ENCODE data around the gene RAD51C. TPM values are rescaled to one million over a fixed set of nuclear protein-coding genes. Genes with fewer than 3 reads are reported as not detected.
"Not testable (repeated sequence)": the region's sequence is repeated elsewhere in the genome, so short reads cannot be mapped to it uniquely, and the experiment has no call there.

RAD51C gene
- total and polyA plus RNA-seq, 9 of the 15 experiments (the other 6 are each of a cell fraction or from before 2014, with no cell fraction given), result 93.9 to 341 (median 135) TPM

GRCh38 chr17:58659714-58660084, 32.7 kb upstream of the RAD51C start:
- Histone ChIP-seq H3K4me2 (ENCODE audit: insufficient read depth, low read length) (peak overlapping the region; percentile 80), H3K27ac (ENCODE audit: extremely low read depth, low read depth, low read length) (peak overlapping the region; percentile 100), H3K4me3 (peak overlapping the region; percentile 40), H3K9ac (ENCODE audit: insufficient read depth in 1 of 2, low read depth in 2 of 2, low read length in 2 of 2) (peak overlapping the region in 1 of 2 experiments; percentile 98; a peak in 2 of 4 replicates), H2AFZ (ENCODE audit: low read depth, low read length) (peak overlapping the region; percentile 95)
- TSS peak; percentile 95 for BruUV-seq (replicated peaks)
- H3K9me3 ChIP-seq (replicated peaks; ENCODE audit: control insufficient read depth, insufficient read depth, low read depth, low read length); H4K20me1 ChIP-seq (replicated peaks; ENCODE audit: control insufficient read depth, insufficient read depth, low read length); FAIRE-seq; H3K9me1 ChIP-seq (ENCODE audit: control insufficient read depth, insufficient read depth, low read length); H3K79me2 ChIP-seq (ENCODE audit: control insufficient read depth, insufficient read depth, low read length); ATAC-seq; H3K36me3 ChIP-seq (ENCODE audit: control insufficient read depth, insufficient read depth, low read length); CTCF ChIA-PET (ENCODE audit: low intra/inter-chr PET ratio); H3K27me3 ChIP-seq (ENCODE audit: control insufficient read depth in 2 of 2, insufficient read depth in 2 of 2, low read length in 2 of 2); in situ Hi-C loops (cut with MboI); H3K4me1 ChIP-seq (replicated peaks in 1 of 2; ENCODE audit: control insufficient read depth in 2 of 2, insufficient read depth in 2 of 2, low read length in 2 of 2); DNase-seq (ENCODE audit: extremely low read depth in 1 of 4, low spot score in 3 of 4): not testable (repeated sequence)
- 29% methylated on average over 9 of the region's 9 CpGs for WGBS (ENCODE audit: insufficient coverage, low coverage, missing lambda C conversion rate)
- POLR2A ChIA-PET, result interaction anchor here (0.6 to 11.2 kb wide), 16 partner anchors 12 to 345 kb away, joined by 3 to 281 read pairs (median 8); partner anchors contain the start of genes RAD51C and TEX14
- 0 out of 2 replicates have a peak, but pooled peaks have one; percentile 15 for TF ChIP-seq DPF2 (IDR thresholded peaks at IDR 0.05)
- TF ChIP-seq, protein P1, sequence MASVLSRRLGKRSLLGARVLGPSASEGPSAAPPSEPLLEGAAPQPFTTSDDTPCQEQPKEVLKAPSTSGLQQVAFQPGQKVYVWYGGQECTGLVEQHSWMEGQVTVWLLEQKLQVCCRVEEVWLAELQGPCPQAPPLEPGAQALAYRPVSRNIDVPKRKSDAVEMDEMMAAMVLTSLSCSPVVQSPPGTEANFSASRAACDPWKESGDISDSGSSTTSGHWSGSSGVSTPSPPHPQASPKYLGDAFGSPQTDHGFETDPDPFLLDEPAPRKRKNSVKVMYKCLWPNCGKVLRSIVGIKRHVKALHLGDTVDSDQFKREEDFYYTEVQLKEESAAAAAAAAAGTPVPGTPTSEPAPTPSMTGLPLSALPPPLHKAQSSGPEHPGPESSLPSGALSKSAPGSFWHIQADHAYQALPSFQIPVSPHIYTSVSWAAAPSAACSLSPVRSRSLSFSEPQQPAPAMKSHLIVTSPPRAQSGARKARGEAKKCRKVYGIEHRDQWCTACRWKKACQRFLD (CRISPR knock-in tag; IDR thresholded peaks at IDR 0.05), result 0 out of 2 replicates have a peak, but pooled peaks have one; percentile 3
- TF ChIP-seq, protein P2, sequence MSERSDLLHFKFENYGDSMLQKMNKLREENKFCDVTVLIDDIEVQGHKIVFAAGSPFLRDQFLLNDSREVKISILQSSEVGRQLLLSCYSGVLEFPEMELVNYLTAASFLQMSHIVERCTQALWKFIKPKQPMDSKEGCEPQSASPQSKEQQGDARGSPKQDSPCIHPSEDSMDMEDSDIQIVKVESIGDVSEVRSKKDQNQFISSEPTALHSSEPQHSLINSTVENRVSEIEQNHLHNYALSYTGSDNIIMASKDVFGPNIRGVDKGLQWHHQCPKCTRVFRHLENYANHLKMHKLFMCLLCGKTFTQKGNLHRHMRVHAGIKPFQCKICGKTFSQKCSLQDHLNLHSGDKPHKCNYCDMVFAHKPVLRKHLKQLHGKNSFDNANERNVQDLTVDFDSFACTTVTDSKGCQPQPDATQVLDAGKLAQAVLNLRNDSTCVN (CRISPR knock-in tag; IDR thresholded peaks at IDR 0.05), result peak; percentile 62; the same call in 1 of the 2 replicates
- TF ChIP-seq BCOR (IDR thresholded peaks at IDR 0.05), result 0 out of 2 replicates have a peak, but pooled peaks have one; percentile 11
- TF ChIP-seq ZBTB11 (CRISPR knock-in tag; IDR thresholded peaks at IDR 0.05), result peak in 1 of 3 experiments; percentile 66; a peak in 2 of 6 replicates
- 0 out of 2 replicates have a peak, but pooled peaks have one; percentile 8 for TF ChIP-seq THRB (CRISPR knock-in tag; conservative IDR thresholded peaks at IDR 0.05)
- peak; percentile 56; the same call in 1 of the 2 replicates for TF ChIP-seq EGR1 (conservative IDR thresholded peaks at IDR 0.05)
- intact Hi-C loops (cut with micrococcal nuclease), result loop anchor here (1.0 kb wide), 3 partner anchors 20 to 141 kb away; no protein-coding TSS in a partner anchor

Data from K562 (cell line).